HCT116 (cell line): ENCODE measurements around the gene CCDC183. TPM values are rescaled to one million over a fixed set of nuclear protein-coding genes. Genes with fewer than 3 reads are reported as not detected.

Source experiments
- ATAC-seq: fragments of 200-7000 bp; cut with Tn5 transposase; 2 replicates; pipeline ENCODE4 v1.9.1; 2020; ENCODE audit warnings: mild to moderate bottlenecking, moderate library complexity
- BruUV-seq: library from RNA; stranded (reverse); fragments of 400-500 nt; replicated peaks from 2 replicates; lab custom pipeline; 2021; lab: Mats Ljungman, UMichigan
- CTCF ChIA-PET: fragments of 300-600 bp; sonication (Branson Sonifier 250); formaldehyde crosslinking; loops from one replicate; lab custom pipeline; 2021; ENCODE audit warnings: antibody characterized with exemption; lab: Charles Lee
- POLR2A ChIA-PET: fragments of 300-600, 350-600 bp; sonication (Branson Sonifier 250); formaldehyde crosslinking; loops from one replicate; lab custom pipeline; 2021; ENCODE audit warnings: antibody characterized with exemption; lab: Charles Lee
- RAD21 ChIA-PET, 2 experiments: fragments of 300-600 bp; sonication (Branson Sonifier 250); formaldehyde crosslinking; loops; one replicate each; lab custom pipeline; 2023; ENCODE audit warnings: low total read pairs in 2 of 2; ENCODE audit not compliant: uncharacterized antibody in 2 of 2, unreplicated experiment in 2 of 2, low non-redundant PET in 1 of 2; lab: Charles Lee
- DNase-seq: peaks from one replicate; pipeline ENCODE4 v3.0.0-alpha.2; 2010; ENCODE audit warnings: low read depth, low spot score
- H2AFZ ChIP-seq: fragments of 200-600 bp; shearing (Covaris generic), sonication (generic); 2 replicates; pipeline ENCODE4 v1.6.1; 2017; ENCODE audit warnings: low read depth, mixed run types, mixed read lengths, antibody characterized with exemption, low read length; ENCODE audit not compliant: poor library complexity, severe bottlenecking
- H3K27ac ChIP-seq: 2 replicates; pipeline ENCODE4 v1.5.1; 2012; ENCODE audit warnings: low read depth, low read length
- H3K27me3 ChIP-seq: fragments of 200-600 bp; sonication (generic); 2 replicates; pipeline ENCODE4 v1.6.1; 2016; ENCODE audit warnings: mixed run types, low read length, mixed read lengths; ENCODE audit not compliant: insufficient read depth
- H3K36me3 ChIP-seq, 2 experiments: fragments of 200-500 bp in 1 of 2; fragments of 200-600 bp in 1 of 2; sonication (Bioruptor generic) in 1 of 2; sonication (generic) in 1 of 2; 2 replicates each; pipeline versions ENCODE4 v1.5.1 to v1.6.1; 2014 to 2016; ENCODE audit warnings: low read length in 2 of 2, inconsistent platforms in 1 of 2, mixed read lengths in 1 of 2, mixed run types in 1 of 2; ENCODE audit not compliant: insufficient read depth in 2 of 2, control insufficient read depth in 1 of 2
- H3K4me1 ChIP-seq, 2 experiments: fragments of 200-600 bp in 1 of 2; sonication (generic) in 1 of 2; 2 replicates each; pipeline versions ENCODE4 v1.5.1 to v1.6.1; 2012 to 2017; ENCODE audit warnings: low read length in 2 of 2, inconsistent platforms in 1 of 2, mild to moderate bottlenecking in 1 of 2, mixed read lengths in 1 of 2, mixed run types in 1 of 2, moderate library complexity in 1 of 2; ENCODE audit not compliant: insufficient read depth in 2 of 2, control insufficient read depth in 1 of 2
- H3K4me2 ChIP-seq: fragments of 200-600 bp; sonication (generic); 2 replicates; pipeline ENCODE4 v1.6.1; 2017; ENCODE audit warnings: mixed run types, low read length, mixed read lengths
- H3K4me3 ChIP-seq, 2 experiments: fragments of 200-600 bp in 1 of 2; sonication (generic) in 1 of 2; replicated peaks in 1 of 2; 2 replicates each; pipeline ENCODE4 v1.5.1; 2011 to 2016; ENCODE audit warnings: low read length in 2 of 2, control low read depth in 1 of 2, low read depth in 1 of 2, mild to moderate bottlenecking in 1 of 2, mixed read lengths in 1 of 2, mixed run types in 1 of 2
- H3K79me2 ChIP-seq: fragments of 200-600 bp; sonication (generic); 2 replicates; pipeline ENCODE4 v1.6.1; 2017; ENCODE audit warnings: mild to moderate bottlenecking, mixed run types, low read length, moderate library complexity, mixed read lengths; ENCODE audit not compliant: insufficient read depth
- H3K9ac ChIP-seq: fragments of 200-600 bp; sonication (generic); 2 replicates; pipeline ENCODE4 v1.6.1; 2016; ENCODE audit warnings: low read length, mixed read lengths
- H3K9me2 ChIP-seq: fragments of 200-600 bp; sonication (generic), shearing (Covaris generic); 2 replicates; pipeline ENCODE4 v1.6.1; 2017; ENCODE audit warnings: mixed run types, mild to moderate bottlenecking, moderate library complexity; ENCODE audit not compliant: insufficient read depth
- H3K9me3 ChIP-seq, 2 experiments: fragments of 200-500 bp in 1 of 2; fragments of 200-600 bp in 1 of 2; sonication (Bioruptor generic) in 1 of 2; sonication (generic) in 1 of 2; 2 replicates each; pipeline ENCODE4 v1.6.1; 2014 to 2017; ENCODE audit warnings: low read length in 2 of 2, mixed read lengths in 2 of 2, inconsistent platforms in 1 of 2, low read depth in 1 of 2, mild to moderate bottlenecking in 1 of 2, mixed run types in 1 of 2, moderate library complexity in 1 of 2; ENCODE audit not compliant: control insufficient read depth in 1 of 2, insufficient read depth in 1 of 2
- H4K20me1 ChIP-seq: fragments of 200-600 bp; sonication (generic), shearing (Covaris generic); 2 replicates; pipeline ENCODE4 v1.6.1; 2017; ENCODE audit warnings: mixed run types, mild to moderate bottlenecking, moderate library complexity; ENCODE audit not compliant: insufficient read depth
- CBX3 ChIP-seq: IDR thresholded peaks from 2 replicates; pipeline ENCODE4 v1.6.1; 2012; ENCODE audit warnings: low read depth
- EGR1 ChIP-seq: IDR thresholded peaks from 2 replicates; pipeline ENCODE4 v1.6.1; 2012; ENCODE audit warnings: low read depth
- ELF1 ChIP-seq: IDR thresholded peaks from 2 replicates; pipeline ENCODE4 v1.6.1; 2012; ENCODE audit warnings: low read depth, borderline replicate concordance
- EZH2 ChIP-seq: fragments of 200-600 bp; sonication (generic); IDR thresholded peaks from 2 replicates; pipeline ENCODE4 v1.6.1; 2017; ENCODE audit warnings: antibody characterized with exemption, mixed run types
- EZH2phosphoT487 ChIP-seq: fragments of 200-600 bp; IDR thresholded peaks from 2 replicates; pipeline ENCODE4 v1.6.1; 2018; ENCODE audit warnings: antibody characterized with exemption, borderline replicate concordance
- JUND ChIP-seq: IDR thresholded peaks from 2 replicates; pipeline ENCODE4 v1.6.1; 2012
- POLR2A ChIP-seq: IDR thresholded peaks from 2 replicates; pipeline ENCODE4 v1.7.0; 2011; ENCODE audit warnings: borderline replicate concordance; ENCODE audit not compliant: insufficient read depth, insufficient read length; ENCODE audit errors: extremely low read depth
- SP1 ChIP-seq: IDR thresholded peaks from 2 replicates; pipeline ENCODE4 v1.6.1; 2012; ENCODE audit warnings: low read depth
- TCF7L2 ChIP-seq: IDR thresholded peaks from 2 replicates; pipeline ENCODE4 v1.7.0; 2011; ENCODE audit warnings: borderline replicate concordance, inconsistent platforms; ENCODE audit not compliant: insufficient read depth, insufficient read length; ENCODE audit errors: extremely low read depth
- YY1 ChIP-seq: IDR thresholded peaks from 2 replicates; pipeline ENCODE4 v1.6.1; 2011; ENCODE audit warnings: low read length, low read depth, moderate library complexity, mild to moderate bottlenecking; ENCODE audit not compliant: insufficient replicate concordance; ENCODE audit errors: extremely low read depth
- ZFX ChIP-seq: fragments of 450-650 bp; IDR thresholded peaks from 2 replicates; pipeline ENCODE4 v1.6.1; 2017
- intact Hi-C: fragments of 100-400 bp; cut with micrococcal nuclease; formaldehyde crosslinking; loops from 2 replicates; pipeline ENCODE4 v1.10.0; 2022
- total RNA-seq: library from RNA; stranded (reverse); gene quantifications from one replicate; pipeline ENCODE4 v1.2.1, GENCODE V29; 2021; ENCODE audit not compliant: unreplicated experiment
- TF ChIP-seq, protein P1 (sequence below): IDR thresholded peaks from 2 replicates; pipeline ENCODE4 v1.6.1; 2012
- TF ChIP-seq, protein P2 (sequence below), 3 experiments: fragments of 200-600 bp in 1 of 3; sonication (generic) in 1 of 3; IDR thresholded peaks in 2 of 3; conservative IDR thresholded peaks in 1 of 3; 2 replicates each; pipeline ENCODE4 v1.5.1; 2012 to 2017; ENCODE audit warnings: low read depth in 2 of 3, low read length in 2 of 3, antibody characterized with exemption in 1 of 3, borderline replicate concordance in 1 of 3, control low read depth in 1 of 3, mild to moderate bottlenecking in 1 of 3, mixed read lengths in 1 of 3, mixed run types in 1 of 3, moderate library complexity in 1 of 3; ENCODE audit not compliant: insufficient read depth in 1 of 3
- TF ChIP-seq, protein P3 (sequence below): IDR thresholded peaks from 2 replicates; pipeline ENCODE4 v1.6.1; 2012

Gene CCDC183
- total RNA-seq, 1 experiment from 2014 or later, result 2.8 TPM

GRCh38 chr9:136806067-136806466, 9.9 kb downstream of the CCDC183 start:
- ChIA-PET POLR2A (no interaction called here), RAD21 (no interaction called here), CTCF (no interaction called here)
- DNase-seq (no peak), ATAC-seq (no peak)
- Histone ChIP-seq H3K4me3 (peak overlapping the region in 1 of 2 experiments; percentile 93; a peak in 2 of 4 replicates), H3K9ac (peak overlapping the region; percentile 96), H3K27me3 (no peaks in the 10 kb centered on the region), H3K9me3 (no peaks in the 10 kb centered on the region), H3K9me2 (no peaks in the 10 kb centered on the region), H3K4me2 (peak overlapping the region; percentile 90), H2AFZ (no peak overlapping the region), H3K4me1 (peaks cover 23 to 28% of the 10 kb centered on the region in 2 experiments), H3K27ac (no peak overlapping the region; the same call in 1 of the 2 replicates), H3K36me3 (peaks cover 3 to 8% of the 10 kb centered on the region in 2 experiments; a peak in 3 of 4 replicates), H3K79me2 (peaks cover 39% of the 10 kb centered on the region), H4K20me1 (no peaks in the 10 kb centered on the region)
- BruUV-seq, result no TSS peak
- intact Hi-C loops, result no loop called here
- TF ChIP-seq SP1, result no peak
- TF ChIP-seq YY1, result no peak
- no peak for TF ChIP-seq ELF1
- TF ChIP-seq ZFX, result no peak
- no peak for TF ChIP-seq JUND
- TF ChIP-seq EZH2phosphoT487, result no peak
- TF ChIP-seq, protein P1, sequence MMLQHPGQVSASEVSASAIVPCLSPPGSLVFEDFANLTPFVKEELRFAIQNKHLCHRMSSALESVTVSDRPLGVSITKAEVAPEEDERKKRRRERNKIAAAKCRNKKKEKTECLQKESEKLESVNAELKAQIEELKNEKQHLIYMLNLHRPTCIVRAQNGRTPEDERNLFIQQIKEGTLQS, result no peak
- no peak for TF ChIP-seq TCF7L2
- no peak for TF ChIP-seq POLR2A
- no peak for TF ChIP-seq CBX3
- TF ChIP-seq, protein P2, sequence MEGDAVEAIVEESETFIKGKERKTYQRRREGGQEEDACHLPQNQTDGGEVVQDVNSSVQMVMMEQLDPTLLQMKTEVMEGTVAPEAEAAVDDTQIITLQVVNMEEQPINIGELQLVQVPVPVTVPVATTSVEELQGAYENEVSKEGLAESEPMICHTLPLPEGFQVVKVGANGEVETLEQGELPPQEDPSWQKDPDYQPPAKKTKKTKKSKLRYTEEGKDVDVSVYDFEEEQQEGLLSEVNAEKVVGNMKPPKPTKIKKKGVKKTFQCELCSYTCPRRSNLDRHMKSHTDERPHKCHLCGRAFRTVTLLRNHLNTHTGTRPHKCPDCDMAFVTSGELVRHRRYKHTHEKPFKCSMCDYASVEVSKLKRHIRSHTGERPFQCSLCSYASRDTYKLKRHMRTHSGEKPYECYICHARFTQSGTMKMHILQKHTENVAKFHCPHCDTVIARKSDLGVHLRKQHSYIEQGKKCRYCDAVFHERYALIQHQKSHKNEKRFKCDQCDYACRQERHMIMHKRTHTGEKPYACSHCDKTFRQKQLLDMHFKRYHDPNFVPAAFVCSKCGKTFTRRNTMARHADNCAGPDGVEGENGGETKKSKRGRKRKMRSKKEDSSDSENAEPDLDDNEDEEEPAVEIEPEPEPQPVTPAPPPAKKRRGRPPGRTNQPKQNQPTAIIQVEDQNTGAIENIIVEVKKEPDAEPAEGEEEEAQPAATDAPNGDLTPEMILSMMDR (IDR thresholded peaks at IDR 0.05 in 2 of 3, conservative IDR thresholded peaks at IDR 0.05 in 1 of 3; ENCODE audit: borderline replicate concordance in 1 of 3, insufficient read depth in 1 of 3, low read depth in 2 of 3, low read length in 2 of 3), result no peak
- TF ChIP-seq, protein P3, sequence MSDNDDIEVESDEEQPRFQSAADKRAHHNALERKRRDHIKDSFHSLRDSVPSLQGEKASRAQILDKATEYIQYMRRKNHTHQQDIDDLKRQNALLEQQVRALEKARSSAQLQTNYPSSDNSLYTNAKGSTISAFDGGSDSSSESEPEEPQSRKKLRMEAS, result no peak
- no peak for TF ChIP-seq EZH2
- no peak for TF ChIP-seq EGR1
